DOHH2 (cell line): Measurements from ENCODE around the gene ZC3H4.

Experiments used
- H3F3A ChIP-seq: fragments of 200-600 bp; sonication (generic), shearing (Covaris generic); 2 replicates; pipeline ENCODE4 v1.6.0; 2016; ENCODE audit warnings: antibody characterized with exemption, mild to moderate bottlenecking; ENCODE audit not compliant: control insufficient read depth, insufficient read depth
- H3K27ac ChIP-seq: fragments of 200-600 bp; sonication (generic); 2 replicates; pipeline ENCODE4 v1.5.1; 2014; ENCODE audit warnings: low read depth, mild to moderate bottlenecking, low read length, moderate library complexity
- H3K27me3 ChIP-seq: fragments of 200-600 bp; sonication (generic); 2 replicates; pipeline ENCODE4 v1.6.1; 2014; ENCODE audit warnings: mild to moderate bottlenecking, low read length, mixed read lengths; ENCODE audit not compliant: control insufficient read depth
- H3K36me3 ChIP-seq: fragments of 200-600 bp; sonication (generic); 2 replicates; pipeline ENCODE4 v1.6.1; 2014; ENCODE audit warnings: mild to moderate bottlenecking, low read length, moderate library complexity, mixed read lengths; ENCODE audit not compliant: control insufficient read depth
- H3K4me1 ChIP-seq: fragments of 200-600 bp; sonication (generic); 2 replicates; pipeline ENCODE4 v1.6.1; 2014; ENCODE audit warnings: mild to moderate bottlenecking, low read length, mixed read lengths; ENCODE audit not compliant: control insufficient read depth
- H3K4me2 ChIP-seq: fragments of 200-600 bp; sonication (generic); 2 replicates; pipeline ENCODE4 v1.6.0; 2014; ENCODE audit warnings: mild to moderate bottlenecking, low read length, moderate library complexity
- H3K4me3 ChIP-seq: fragments of 200-600 bp; sonication (generic); 2 replicates; pipeline ENCODE4 v1.5.1; 2014; ENCODE audit warnings: mild to moderate bottlenecking, low read length, mixed read lengths
- H3K79me2 ChIP-seq: fragments of 200-600 bp; sonication (generic); 2 replicates; pipeline ENCODE4 v1.6.1; 2014; ENCODE audit warnings: mild to moderate bottlenecking, low read length, mixed read lengths; ENCODE audit not compliant: control insufficient read depth
- H3K9me2 ChIP-seq: fragments of 200-600 bp; sonication (generic); replicated peaks from 2 replicates; pipeline ENCODE4 v1.6.1; 2014; ENCODE audit warnings: mild to moderate bottlenecking, low read length, mixed read lengths; ENCODE audit not compliant: control insufficient read depth
- H3K9me3 ChIP-seq: fragments of 200-600 bp; sonication (generic); 2 replicates; pipeline ENCODE4 v1.6.1; 2014; ENCODE audit warnings: antibody characterized with exemption, low read length, mixed read lengths; ENCODE audit not compliant: control insufficient read depth, insufficient read depth
- H4K20me1 ChIP-seq: fragments of 200-600 bp; sonication (generic); 2 replicates; pipeline ENCODE4 v1.6.0; 2014; ENCODE audit warnings: low read depth, mild to moderate bottlenecking, antibody characterized with exemption, low read length, moderate library complexity; ENCODE audit not compliant: control insufficient read depth, insufficient read depth
- EZH2phosphoT487 ChIP-seq: fragments of 200-600 bp; sonication (generic); IDR thresholded peaks from 2 replicates; pipeline ENCODE4 v1.6.1; 2017; ENCODE audit warnings: borderline replicate concordance, mild to moderate bottlenecking, antibody characterized with exemption, low read length, moderate library complexity, mixed read lengths
- TF ChIP-seq, protein P1 (sequence below): fragments of 200-600 bp; sonication (generic); IDR thresholded peaks from one replicate; pipeline ENCODE4 v1.5.1; 2014; ENCODE audit warnings: antibody characterized with exemption, mild to moderate bottlenecking, low read depth, low read length; ENCODE audit not compliant: poor library complexity, severe bottlenecking

The ZC3H4 gene

DNA sequence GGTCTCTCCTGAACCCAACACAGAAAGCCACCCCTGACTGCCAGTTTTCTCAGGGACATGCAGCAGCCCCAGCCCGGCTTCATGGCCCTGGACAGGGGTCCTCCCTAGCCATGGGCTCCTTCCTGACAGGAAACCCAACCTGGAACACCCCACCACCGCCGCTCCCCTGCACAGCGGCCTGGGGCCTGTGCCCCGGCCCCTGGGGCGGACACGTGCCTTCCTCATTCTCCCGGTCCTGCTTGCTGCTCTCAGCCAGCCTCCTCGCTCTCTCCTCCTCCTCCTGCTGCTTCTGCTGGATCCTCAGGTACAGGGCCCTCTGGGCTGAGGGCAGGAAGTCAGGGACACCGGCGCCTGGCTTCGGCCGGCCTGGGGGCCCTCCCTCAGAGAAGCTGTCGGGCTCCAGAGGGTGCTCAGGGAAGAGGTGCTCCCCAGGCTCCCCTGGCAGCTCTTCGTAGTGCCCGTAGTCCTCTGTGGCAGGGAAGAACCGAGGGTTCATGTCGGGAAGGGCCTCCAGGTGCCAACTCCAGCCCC is 44.6 kb downstream of the ZC3H4 start:
- Histone ChIP-seq H3K36me3 (peaks cover 92% of the 10 kb centered on the region), H3K27me3 (no peaks in the 10 kb centered on the region), H3K79me2 (peaks cover 16% of the 10 kb centered on the region), H3K4me2 (no peak overlapping the region), H3K4me1 (no peaks in the 10 kb centered on the region), H3K9me3 (no peaks in the 10 kb centered on the region), H4K20me1 (peaks cover 2% of the 10 kb centered on the region; the same call in 1 of the 2 replicates), H3F3A (no peaks in the 10 kb centered on the region), H3K27ac (no peak overlapping the region), H3K9me2 (no peaks in the 10 kb centered on the region), H3K4me3 (no peak overlapping the region)
- TF ChIP-seq EZH2phosphoT487 = no peak
- TF ChIP-seq, protein P1, sequence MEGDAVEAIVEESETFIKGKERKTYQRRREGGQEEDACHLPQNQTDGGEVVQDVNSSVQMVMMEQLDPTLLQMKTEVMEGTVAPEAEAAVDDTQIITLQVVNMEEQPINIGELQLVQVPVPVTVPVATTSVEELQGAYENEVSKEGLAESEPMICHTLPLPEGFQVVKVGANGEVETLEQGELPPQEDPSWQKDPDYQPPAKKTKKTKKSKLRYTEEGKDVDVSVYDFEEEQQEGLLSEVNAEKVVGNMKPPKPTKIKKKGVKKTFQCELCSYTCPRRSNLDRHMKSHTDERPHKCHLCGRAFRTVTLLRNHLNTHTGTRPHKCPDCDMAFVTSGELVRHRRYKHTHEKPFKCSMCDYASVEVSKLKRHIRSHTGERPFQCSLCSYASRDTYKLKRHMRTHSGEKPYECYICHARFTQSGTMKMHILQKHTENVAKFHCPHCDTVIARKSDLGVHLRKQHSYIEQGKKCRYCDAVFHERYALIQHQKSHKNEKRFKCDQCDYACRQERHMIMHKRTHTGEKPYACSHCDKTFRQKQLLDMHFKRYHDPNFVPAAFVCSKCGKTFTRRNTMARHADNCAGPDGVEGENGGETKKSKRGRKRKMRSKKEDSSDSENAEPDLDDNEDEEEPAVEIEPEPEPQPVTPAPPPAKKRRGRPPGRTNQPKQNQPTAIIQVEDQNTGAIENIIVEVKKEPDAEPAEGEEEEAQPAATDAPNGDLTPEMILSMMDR = no peak

DNA sequence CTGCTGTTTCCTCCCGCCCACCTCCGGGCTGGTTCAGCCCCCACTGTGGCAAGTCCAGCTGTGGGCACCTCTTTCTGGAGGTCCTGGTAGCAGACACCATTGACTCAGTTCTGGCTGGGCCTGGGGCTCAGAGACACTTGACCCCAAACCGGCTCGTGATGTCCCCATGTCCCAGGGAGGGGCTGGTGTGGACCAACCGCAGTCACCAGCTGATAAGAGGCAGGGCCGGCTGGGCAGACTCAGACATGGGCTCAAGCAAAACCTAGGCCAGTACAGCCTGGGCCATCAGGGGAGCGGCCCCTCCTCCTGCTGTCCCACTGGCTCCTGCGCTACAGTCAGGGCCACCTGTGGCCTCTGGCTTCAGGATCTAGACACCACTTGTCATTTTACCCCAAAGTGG is 45.3 kb downstream of the ZC3H4 start:
- no peaks in the 10 kb centered on the region for H3K9me2 ChIP-seq
- H3K4me1 ChIP-seq = no peaks in the 10 kb centered on the region
- TF ChIP-seq, protein P1 = no peak
- no peak for TF ChIP-seq EZH2phosphoT487
- H3K27me3 ChIP-seq = no peaks in the 10 kb centered on the region
- H4K20me1 ChIP-seq = peaks cover 7% of the 10 kb centered on the region; the same call in 1 of the 2 replicates
- H3K4me3 ChIP-seq = no peak overlapping the region
- no peak overlapping the region for H3K27ac ChIP-seq
- H3F3A ChIP-seq = 0 out of 2 replicates have a peak, but pooled peaks cover 2% of the 10 kb centered on the region
- peaks cover 11% of the 10 kb centered on the region for H3K79me2 ChIP-seq
- H3K4me2 ChIP-seq = no peak overlapping the region
- H3K36me3 ChIP-seq = peaks cover 89% of the 10 kb centered on the region
- H3K9me3 ChIP-seq = no peaks in the 10 kb centered on the region

DNA sequence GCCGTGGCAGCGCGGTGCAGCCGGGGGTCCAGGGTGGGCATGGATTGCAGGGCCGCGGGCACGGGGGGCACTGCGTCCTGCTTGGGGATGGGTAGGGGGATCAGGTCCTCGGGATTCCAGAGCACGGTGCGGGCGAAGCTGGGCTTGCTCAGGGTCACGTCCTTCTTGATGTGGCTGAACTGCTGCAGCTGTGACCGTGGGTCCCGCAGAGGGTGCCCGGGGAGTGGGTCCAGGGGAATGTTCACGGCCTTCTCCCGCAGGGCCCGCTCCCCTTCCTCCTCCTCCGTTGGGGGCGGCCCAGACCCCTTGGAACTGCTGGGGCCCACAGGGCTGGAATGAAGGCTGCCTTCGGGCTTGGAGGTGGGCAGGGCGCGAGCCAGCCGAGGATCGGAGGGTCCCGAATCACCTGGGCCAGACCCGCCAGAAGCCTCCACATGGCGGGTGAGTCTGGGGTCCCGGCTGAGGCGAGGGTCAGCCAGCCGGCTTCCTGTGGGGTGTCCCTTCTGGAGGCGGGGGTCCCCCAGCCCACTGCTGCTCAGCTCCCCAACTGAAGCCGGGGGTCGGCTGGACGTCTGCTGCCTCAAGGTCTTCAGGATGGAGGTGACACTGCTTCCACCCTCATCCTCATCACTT is 46.2 kb downstream of the ZC3H4 start:
- Histone ChIP-seq H3K79me2 (peaks cover 11% of the 10 kb centered on the region), H4K20me1 (peaks cover 7% of the 10 kb centered on the region; the same call in 1 of the 2 replicates), H3K27ac (no peak overlapping the region), H3K27me3 (no peaks in the 10 kb centered on the region), H3F3A (0 out of 2 replicates have a peak, but pooled peaks cover 3% of the 10 kb centered on the region), H3K9me2 (no peaks in the 10 kb centered on the region), H3K4me2 (no peak overlapping the region), H3K4me1 (no peaks in the 10 kb centered on the region), H3K36me3 (peaks cover 83% of the 10 kb centered on the region), H3K9me3 (no peaks in the 10 kb centered on the region), H3K4me3 (no peak overlapping the region)
- no peak for TF ChIP-seq EZH2phosphoT487
- TF ChIP-seq, protein P1 = no peak
